Measurements from ENCODE around the gene MAN1A1. TPM values are rescaled to one million over a fixed set of nuclear protein-coding genes. Genes with fewer than 3 reads are reported as not detected.
A peak's percentile ranks its signal among the peaks of the same experiment; 100 is the strongest.

The MAN1A1 gene
- total RNA-seq, 1 experiment from 2014 or later: 13.3 TPM

DNA sequence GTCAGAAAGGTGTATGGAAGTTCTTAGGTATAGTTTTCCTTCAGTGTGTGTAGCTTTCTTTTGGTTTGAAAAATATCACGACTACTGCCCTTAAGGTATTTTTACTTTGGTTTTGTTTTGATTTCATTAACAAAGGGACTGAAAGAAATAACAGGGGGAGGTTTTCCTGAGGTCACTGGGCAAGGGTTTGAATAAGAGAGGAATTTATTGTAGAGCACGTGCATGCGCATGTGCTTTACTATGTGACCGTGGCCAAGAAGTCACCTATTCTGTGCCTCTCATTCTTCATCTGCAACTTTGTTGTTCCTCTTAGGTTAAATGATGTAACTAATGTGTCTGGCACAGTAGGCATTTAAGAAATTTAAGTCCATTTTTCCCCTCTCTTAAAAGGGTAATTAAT, 4.1 kb upstream of the MAN1A1 start:
- no TSS peak for BruUV-seq (replicated peaks)
- Mint-ChIP-seq H3K4me3 (ENCODE audit: low read depth, unreplicated experiment) (no peak overlapping the region), H3K27me3 (ENCODE audit: unreplicated experiment) (no peaks in the 10 kb centered on the region), H3K9me3 (ENCODE audit: low read depth, unreplicated experiment) (no peaks in the 10 kb centered on the region), H3K27ac (ENCODE audit: unreplicated experiment) (no peak overlapping the region), H3K4me1 (ENCODE audit: low read depth, unreplicated experiment) (no peaks in the 10 kb centered on the region), H3K36me3 (ENCODE audit: insufficient read depth, unreplicated experiment) (peaks cover 19% of the 10 kb centered on the region)
- intact Hi-C loops (cut with micrococcal nuclease; ENCODE audit: unreplicated experiment): loop anchor here (5.0 to 10.0 kb wide), 3 partner anchors 91 to 389 kb away; no protein-coding TSS in a partner anchor
- TF ChIP-seq, protein P1, sequence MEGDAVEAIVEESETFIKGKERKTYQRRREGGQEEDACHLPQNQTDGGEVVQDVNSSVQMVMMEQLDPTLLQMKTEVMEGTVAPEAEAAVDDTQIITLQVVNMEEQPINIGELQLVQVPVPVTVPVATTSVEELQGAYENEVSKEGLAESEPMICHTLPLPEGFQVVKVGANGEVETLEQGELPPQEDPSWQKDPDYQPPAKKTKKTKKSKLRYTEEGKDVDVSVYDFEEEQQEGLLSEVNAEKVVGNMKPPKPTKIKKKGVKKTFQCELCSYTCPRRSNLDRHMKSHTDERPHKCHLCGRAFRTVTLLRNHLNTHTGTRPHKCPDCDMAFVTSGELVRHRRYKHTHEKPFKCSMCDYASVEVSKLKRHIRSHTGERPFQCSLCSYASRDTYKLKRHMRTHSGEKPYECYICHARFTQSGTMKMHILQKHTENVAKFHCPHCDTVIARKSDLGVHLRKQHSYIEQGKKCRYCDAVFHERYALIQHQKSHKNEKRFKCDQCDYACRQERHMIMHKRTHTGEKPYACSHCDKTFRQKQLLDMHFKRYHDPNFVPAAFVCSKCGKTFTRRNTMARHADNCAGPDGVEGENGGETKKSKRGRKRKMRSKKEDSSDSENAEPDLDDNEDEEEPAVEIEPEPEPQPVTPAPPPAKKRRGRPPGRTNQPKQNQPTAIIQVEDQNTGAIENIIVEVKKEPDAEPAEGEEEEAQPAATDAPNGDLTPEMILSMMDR (IDR thresholded peaks at IDR 0.05; ENCODE audit: unreplicated experiment): no peak
- no peak for DNase-seq
- CTCF ChIA-PET: no interaction called here

DNA sequence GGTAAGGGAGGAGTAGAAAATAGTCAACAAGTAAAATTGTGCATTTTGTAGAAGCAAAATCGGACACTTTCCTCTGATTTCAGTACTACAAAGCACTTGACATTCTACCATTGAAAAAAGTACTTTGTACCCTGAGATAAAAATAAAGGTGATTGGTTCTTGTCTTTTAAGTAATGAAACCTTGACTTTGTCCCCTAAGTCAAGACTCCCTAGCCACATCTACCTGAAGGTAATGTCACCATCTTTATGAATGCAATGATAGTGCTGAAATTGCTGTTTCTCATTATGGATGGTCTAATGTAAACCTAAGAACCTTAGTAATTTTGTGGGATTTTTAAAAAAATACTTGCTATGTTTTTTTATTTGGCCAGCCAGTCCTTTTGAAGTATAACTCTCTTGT, 2.4 kb upstream of the MAN1A1 start:
- Mint-ChIP-seq H3K27ac (ENCODE audit: unreplicated experiment) (no peak overlapping the region), H3K4me1 (ENCODE audit: low read depth, unreplicated experiment) (peaks cover 16% of the 10 kb centered on the region), H3K9me3 (ENCODE audit: low read depth, unreplicated experiment) (no peaks in the 10 kb centered on the region), H3K36me3 (ENCODE audit: insufficient read depth, unreplicated experiment) (peaks cover 30% of the 10 kb centered on the region), H3K27me3 (ENCODE audit: unreplicated experiment) (no peaks in the 10 kb centered on the region), H3K4me3 (ENCODE audit: low read depth, unreplicated experiment) (no peak overlapping the region)
- DNase-seq: no peak
- BruUV-seq (replicated peaks): no TSS peak
- CTCF ChIA-PET: no interaction called here
- TF ChIP-seq, protein P1 (IDR thresholded peaks at IDR 0.05; ENCODE audit: unreplicated experiment): no peak
- intact Hi-C loops (cut with micrococcal nuclease; ENCODE audit: unreplicated experiment): loop anchor here (5.0 to 10.0 kb wide), 3 partner anchors 93 to 390 kb away; no protein-coding TSS in a partner anchor

DNA sequence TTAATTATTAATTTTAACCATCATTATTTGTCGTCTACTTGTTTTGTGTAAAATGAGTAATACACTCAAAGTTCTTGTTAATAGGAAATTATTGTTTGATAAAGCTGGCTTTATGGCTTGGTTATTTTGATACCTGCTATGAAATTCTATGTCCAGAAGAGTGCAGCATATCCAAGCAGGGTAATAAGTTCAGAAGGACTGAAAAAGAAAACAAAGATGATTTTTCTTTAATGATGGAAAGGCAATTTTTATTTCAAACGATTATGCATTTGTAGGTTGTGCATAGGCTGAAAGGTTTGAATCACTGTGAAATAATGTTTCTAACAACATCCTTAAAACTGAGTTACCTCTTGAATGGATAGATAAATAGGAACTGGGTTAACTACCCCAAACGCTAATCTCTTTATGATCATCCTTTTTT, 1.4 kb upstream of the MAN1A1 start:
- intact Hi-C loops (cut with micrococcal nuclease; ENCODE audit: unreplicated experiment): loop anchor here (1.0 to 10.0 kb wide), 5 partner anchors 94 to 627 kb away; no protein-coding TSS in a partner anchor
- CTCF ChIA-PET: interaction anchor here (0.6 to 1.5 kb wide), 7 partner anchors 17 to 907 kb away, joined by 3 to 9 read pairs (median 4); no protein-coding TSS in a partner anchor
- peaks cover 30% of the 10 kb centered on the region for H3K36me3 Mint-ChIP-seq (ENCODE audit: insufficient read depth, unreplicated experiment)
- no peak overlapping the region for H3K27ac Mint-ChIP-seq (ENCODE audit: unreplicated experiment)
- DNase-seq: no peak
- TF ChIP-seq, protein P1 (IDR thresholded peaks at IDR 0.05; ENCODE audit: unreplicated experiment): no peak
- H3K9me3 Mint-ChIP-seq (ENCODE audit: low read depth, unreplicated experiment): no peaks in the 10 kb centered on the region
- H3K27me3 Mint-ChIP-seq (ENCODE audit: unreplicated experiment): no peaks in the 10 kb centered on the region
- H3K4me3 Mint-ChIP-seq (ENCODE audit: low read depth, unreplicated experiment): peak overlapping the region; percentile 77
- BruUV-seq (replicated peaks): no TSS peak
- H3K4me1 Mint-ChIP-seq (ENCODE audit: low read depth, unreplicated experiment): peaks cover 24% of the 10 kb centered on the region

DNA sequence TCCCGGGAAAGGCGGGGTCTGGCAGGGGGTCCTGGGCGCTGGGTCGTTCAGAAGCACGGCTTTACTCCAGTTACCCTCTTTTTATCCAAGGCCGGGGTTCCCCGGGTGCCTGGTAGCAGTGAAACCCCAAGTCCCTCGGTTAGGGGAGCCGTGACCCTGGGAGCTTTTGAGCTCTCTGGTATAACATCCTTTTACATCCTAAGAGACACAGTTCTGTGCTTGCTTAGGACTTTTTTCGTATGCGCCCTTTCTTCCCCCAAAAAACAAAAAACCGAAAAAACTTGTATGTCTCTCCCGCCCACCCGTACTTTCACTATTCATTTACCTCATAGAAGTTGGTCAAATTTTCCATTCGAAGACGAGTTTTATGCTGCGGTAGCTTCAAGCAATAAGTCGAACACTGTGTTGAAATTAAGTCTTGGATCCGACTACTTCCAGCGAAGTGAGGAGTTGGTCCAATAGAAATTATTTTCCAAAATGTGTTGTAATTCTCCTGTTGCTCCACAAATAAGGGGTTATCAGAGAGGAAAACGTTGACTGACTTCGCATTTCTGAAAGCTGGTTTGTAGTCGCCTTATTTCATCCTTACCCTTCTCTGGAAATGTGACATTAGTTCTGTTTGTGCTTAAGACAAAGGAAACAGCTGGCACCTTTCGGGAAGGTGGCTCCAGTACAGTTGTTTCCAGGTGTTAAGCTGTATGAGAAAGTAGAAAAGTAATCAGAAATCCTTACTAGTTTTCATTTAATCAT, 816 bp upstream of the MAN1A1 start:
- Mint-ChIP-seq H3K27me3 (ENCODE audit: unreplicated experiment) (no peaks in the 10 kb centered on the region), H3K4me1 (ENCODE audit: low read depth, unreplicated experiment) (peaks cover 24% of the 10 kb centered on the region), H3K36me3 (ENCODE audit: insufficient read depth, unreplicated experiment) (peaks cover 30% of the 10 kb centered on the region), H3K27ac (ENCODE audit: unreplicated experiment) (no peak overlapping the region), H3K9me3 (ENCODE audit: low read depth, unreplicated experiment) (no peaks in the 10 kb centered on the region), H3K4me3 (ENCODE audit: low read depth, unreplicated experiment) (peak overlapping the region; percentile 77)
- CTCF ChIA-PET: interaction anchor here (0.6 to 1.5 kb wide), 8 partner anchors 16 to 908 kb away, joined by 3 to 9 read pairs (median 4); no protein-coding TSS in a partner anchor
- BruUV-seq (replicated peaks): no TSS peak
- intact Hi-C loops (cut with micrococcal nuclease; ENCODE audit: unreplicated experiment): loop anchor here (1.0 to 10.0 kb wide), 4 partner anchors 94 to 392 kb away; no protein-coding TSS in a partner anchor
- TF ChIP-seq, protein P1 (IDR thresholded peaks at IDR 0.05; ENCODE audit: unreplicated experiment): no peak
- peak; percentile 8 for DNase-seq
